HepG2 (cell line): Measurements from ENCODE around the gene PHKG2. TPM values are rescaled to one million over a fixed set of nuclear protein-coding genes. Genes with fewer than 3 reads are reported as not detected.

Source experiments
- ATAC-seq: fragments of 200-7000 bp; cut with Tn5 transposase; 3 replicates; pipeline ENCODE4 v1.9.1; 2020; ENCODE audit warnings: mild to moderate bottlenecking, moderate library complexity
- BruUV-seq: library from RNA; stranded (reverse); fragments of 400-500 nt; replicated peaks from 2 replicates; lab custom pipeline; 2021; lab: Mats Ljungman, UMichigan
- CTCF ChIA-PET: fragments of 300-600 bp; formaldehyde crosslinking; extraction: SDS; loops from one replicate; lab custom pipeline; 2021; ENCODE audit warnings: low total read pairs, inconsistent platforms, low intra/inter-chr PET ratio; lab: Yijun Ruan, JAX
- POLR2A ChIA-PET: fragments of 350-600 bp; sonication (Branson Sonifier 250); formaldehyde crosslinking; loops from one replicate; lab custom pipeline; 2020; ENCODE audit warnings: antibody characterized with exemption, inconsistent platforms; lab: Yijun Ruan, JAX
- DNase-seq: peaks from one replicate; pipeline ENCODE4 v3.0.0-alpha.2; 2015; ENCODE audit warnings: low spot score
- FAIRE-seq: peaks from 3 replicates; lab custom pipeline; 2011; peaks lifted over from hg19 to GRCh38; lab: Jason Lieb, UNC
- H2AFZ ChIP-seq: one replicate; pipeline ENCODE4 v1.6.1; 2011; ENCODE audit warnings: low read length, inconsistent platforms
- H3K27ac ChIP-seq: fragments of 300-600 bp; 3 replicates; pipeline ENCODE4 v1.8.0; 2011; ENCODE audit warnings: mixed run types, mild to moderate bottlenecking, mixed read lengths, low read length, inconsistent platforms; ENCODE audit not compliant: insufficient read depth; ENCODE audit errors: extremely low read length
- H3K27me3 ChIP-seq, 2 experiments: fragments of 200-600 bp in 1 of 2; 2 replicates in 1 of 2; 3 replicates in 1 of 2; pipeline versions ENCODE4 v1.6.0 to v1.8.0; 2011; ENCODE audit warnings: low read length in 2 of 2, mild to moderate bottlenecking in 2 of 2, moderate library complexity in 2 of 2, inconsistent platforms in 1 of 2; ENCODE audit not compliant: insufficient read depth in 2 of 2, control insufficient read depth in 1 of 2
- H3K36me3 ChIP-seq, 2 experiments: fragments of 200-600 bp in 1 of 2; replicated peaks in 1 of 2; 2 replicates in 1 of 2; 3 replicates in 1 of 2; pipeline versions ENCODE4 v1.5.1 to v1.8.0; 2011; ENCODE audit warnings: low read length in 2 of 2, inconsistent platforms in 1 of 2; ENCODE audit not compliant: insufficient read depth in 2 of 2, control insufficient read depth in 1 of 2
- H3K4me1 ChIP-seq: 2 replicates; pipeline ENCODE4 v1.5.1; 2012; ENCODE audit warnings: low read length, inconsistent platforms; ENCODE audit not compliant: insufficient read depth
- H3K4me2 ChIP-seq: 2 replicates; pipeline ENCODE4 v1.6.0; 2011; ENCODE audit warnings: low read depth, low read length, inconsistent platforms
- H3K4me3 ChIP-seq, 3 experiments: fragments of 200-600 bp in 1 of 3; sonication (generic), shearing (Covaris generic) in 1 of 3; replicated peaks in 1 of 3; 2 replicates each; pipeline ENCODE4 v1.5.1; 2011 to 2016; ENCODE audit warnings: low read length in 3 of 3, inconsistent platforms in 2 of 3, low read depth in 2 of 3, mild to moderate bottlenecking in 2 of 3, control low read depth in 1 of 3, mixed read lengths in 1 of 3; ENCODE audit not compliant: insufficient read depth in 1 of 3
- H3K79me2 ChIP-seq: one replicate; pipeline ENCODE4 v1.6.1; 2011; ENCODE audit warnings: low read length, inconsistent platforms; ENCODE audit not compliant: insufficient read depth
- H3K9ac ChIP-seq: 2 replicates; pipeline ENCODE4 v1.6.0; 2011; ENCODE audit warnings: mild to moderate bottlenecking, low read depth, low read length, inconsistent platforms; ENCODE audit not compliant: insufficient read depth
- H3K9me3 ChIP-seq: 2 replicates; pipeline ENCODE4 v1.5.1; 2012; ENCODE audit warnings: mild to moderate bottlenecking, low read length
- H4K20me1 ChIP-seq: 2 replicates; pipeline ENCODE4 v1.6.0; 2011; ENCODE audit warnings: inconsistent platforms, mild to moderate bottlenecking, low read length, moderate library complexity; ENCODE audit not compliant: insufficient read depth
- ZBTB38 ChIP-seq: sonication (generic); formaldehyde crosslinking; IDR thresholded peaks from 2 replicates; pipeline ENCODE4 v1.5.1; 2020; ENCODE audit warnings: mild to moderate bottlenecking, missing genetic modification reagents
- ZNF234 ChIP-seq: sonication (generic); formaldehyde crosslinking; conservative IDR thresholded peaks from 2 replicates; pipeline ENCODE4 v1.5.1; 2020; ENCODE audit warnings: mild to moderate bottlenecking, missing genetic modification reagents
- ZNF598 ChIP-seq: sonication (generic); formaldehyde crosslinking; IDR thresholded peaks from 2 replicates; pipeline ENCODE4 v1.5.1; 2020; ENCODE audit warnings: mild to moderate bottlenecking, missing genetic modification reagents, borderline replicate concordance
- WGBS: methylation state at CpG from one replicate; pipeline ENCODE4 v1.1.6; 2017; ENCODE audit warnings: low lambda C conversion rate; 5-methylcytosine and 5-hydroxymethylcytosine counted together
- in situ Hi-C: cut with HindIII; loops from 2 replicates; pipeline ENCODE4 v1.10.0; 2017; ENCODE audit warnings: low pct_unique_long_range_greater_than_20kb; ENCODE audit not compliant: extremely low pct_ligation_motif_present
- intact Hi-C: fragments of 100-400 bp; cut with micrococcal nuclease; formaldehyde crosslinking; loops from one replicate; pipeline ENCODE4 v1.10.0; 2022; ENCODE audit not compliant: unreplicated experiment
- polyA plus RNA-seq, 8 experiments: library from polyadenylated mRNA; depleted of rRNA in 3 of 8; stranded (reverse) in 7 of 8; unstranded in 1 of 8; fragments of >200 nt; fragmentation: Illumina TruSeq in 4 of 8; extraction: Trizol in 4 of 8; gene quantifications; 2 replicates each; pipeline versions ENCODE4 v1.2.1 to v1.2.3, GENCODE V29; 2011 to 2016; ENCODE audit warnings: low read depth in 4 of 8, missing spikeins in 1 of 8, mixed read lengths in 1 of 8; ENCODE audit not compliant: insufficient read depth in 1 of 8
- total RNA-seq, 5 experiments: library from RNA; depleted of rRNA; stranded (reverse); fragments of >200 nt; fragmentation: Illumina TruSeq; extraction: Trizol; gene quantifications; 2 replicates each; pipeline ENCODE4 v1.2.3, GENCODE V29; 2016; ENCODE audit warnings: low read depth in 1 of 5
- TF ChIP-seq, protein P1 (sequence below): sonication (generic); formaldehyde crosslinking; IDR thresholded peaks from 2 replicates; pipeline ENCODE4 v1.4.0; 2020; ENCODE audit warnings: mild to moderate bottlenecking, missing genetic modification reagents, borderline replicate concordance

The PHKG2 gene
- total and polyA plus RNA-seq, 2 of the 13 experiments (the other 11 are each of a cell fraction or from before 2014, with no cell fraction given): 37.4 to 42.1 TPM

DNA sequence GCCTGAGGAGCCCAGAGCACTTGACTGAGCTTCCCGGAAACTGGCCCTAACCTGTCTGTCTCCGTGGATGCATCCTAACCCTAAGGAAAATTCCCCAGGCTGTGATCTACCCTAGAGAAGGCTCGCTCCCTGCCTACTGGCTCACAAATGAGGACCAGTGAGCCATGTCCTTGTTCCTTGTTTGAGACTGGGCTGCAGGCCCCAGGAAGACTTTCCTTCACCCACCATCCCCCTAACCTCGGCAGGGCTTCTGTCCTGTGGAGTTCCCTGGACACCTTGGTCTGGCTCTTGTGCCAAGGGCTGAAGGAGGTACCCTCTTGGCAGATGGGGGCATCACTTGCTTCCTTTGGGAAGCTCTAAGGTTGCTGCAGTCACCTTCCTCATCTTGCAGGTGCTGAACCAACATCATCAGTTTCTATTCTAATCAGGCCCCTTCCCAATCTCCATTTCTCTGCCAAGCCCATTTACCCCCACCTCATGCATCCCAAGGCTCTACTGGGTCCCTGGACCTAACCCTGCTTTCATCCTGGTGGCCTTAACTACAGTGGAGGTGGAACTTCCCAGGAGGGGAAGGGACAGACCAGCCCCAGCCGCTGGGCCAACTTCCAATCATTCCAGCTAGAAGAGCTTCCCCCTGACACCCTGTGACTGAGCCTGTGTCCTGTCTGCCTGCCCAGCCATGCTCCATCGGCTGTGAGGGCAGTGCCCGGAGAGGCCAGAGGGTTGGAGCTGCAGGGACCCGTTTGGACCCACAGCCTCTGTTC lies 26.3 kb downstream of the PHKG2 start:
- peak; percentile 5 for ATAC-seq

More for the DNA sequence above, 26.3 kb downstream of the PHKG2 start:
- WGBS: 88% methylated on average over 7 of the region's 8 CpGs
- H3K79me2 ChIP-seq: peaks cover 9% of the 10 kb centered on the region
- H3K27ac ChIP-seq: peak overlapping the region; percentile 89
- BruUV-seq: TSS peak; percentile 18
- peaks cover 36% of the 10 kb centered on the region for H3K4me1 ChIP-seq
- DNase-seq: no peak
- H3K4me2 ChIP-seq: peak overlapping the region; percentile 95
- peaks cover 25 to 50% of the 10 kb centered on the region in 2 experiments for H3K36me3 ChIP-seq
- POLR2A ChIA-PET: interaction anchor here (0.5 to 2.2 kb wide), 16 partner anchors 8 to 220 kb away, joined by 3 to 34 read pairs (median 8); partner anchors contain the start of genes FBRS, FBXL19, PHKG2 and SRCAP
- no peaks in the 10 kb centered on the region; a peak in 1 of 5 replicates for H3K27me3 ChIP-seq
- H2AFZ ChIP-seq: no peak overlapping the region
- no peak for FAIRE-seq
- intact Hi-C loops: loop anchor here (1.0 to 5.0 kb wide), 2 partner anchors 26 to 38 kb away; partner anchors contain the start of gene PHKG2
- peak overlapping the region; percentile 63 to 88 (median 75); a peak in 4 of 6 replicates for H3K4me3 ChIP-seq
- H3K9ac ChIP-seq: peak overlapping the region; percentile 92
- H3K9me3 ChIP-seq: no peaks in the 10 kb centered on the region
- CTCF ChIA-PET: no interaction called here
- TF ChIP-seq ZNF234 (CRISPR knock-in tag) (no peak), ZBTB38 (CRISPR knock-in tag) (no peak), ZNF598 (CRISPR knock-in tag) (0 out of 2 replicates have a peak, but pooled peaks have one; percentile 21)
- TF ChIP-seq, protein P1, sequence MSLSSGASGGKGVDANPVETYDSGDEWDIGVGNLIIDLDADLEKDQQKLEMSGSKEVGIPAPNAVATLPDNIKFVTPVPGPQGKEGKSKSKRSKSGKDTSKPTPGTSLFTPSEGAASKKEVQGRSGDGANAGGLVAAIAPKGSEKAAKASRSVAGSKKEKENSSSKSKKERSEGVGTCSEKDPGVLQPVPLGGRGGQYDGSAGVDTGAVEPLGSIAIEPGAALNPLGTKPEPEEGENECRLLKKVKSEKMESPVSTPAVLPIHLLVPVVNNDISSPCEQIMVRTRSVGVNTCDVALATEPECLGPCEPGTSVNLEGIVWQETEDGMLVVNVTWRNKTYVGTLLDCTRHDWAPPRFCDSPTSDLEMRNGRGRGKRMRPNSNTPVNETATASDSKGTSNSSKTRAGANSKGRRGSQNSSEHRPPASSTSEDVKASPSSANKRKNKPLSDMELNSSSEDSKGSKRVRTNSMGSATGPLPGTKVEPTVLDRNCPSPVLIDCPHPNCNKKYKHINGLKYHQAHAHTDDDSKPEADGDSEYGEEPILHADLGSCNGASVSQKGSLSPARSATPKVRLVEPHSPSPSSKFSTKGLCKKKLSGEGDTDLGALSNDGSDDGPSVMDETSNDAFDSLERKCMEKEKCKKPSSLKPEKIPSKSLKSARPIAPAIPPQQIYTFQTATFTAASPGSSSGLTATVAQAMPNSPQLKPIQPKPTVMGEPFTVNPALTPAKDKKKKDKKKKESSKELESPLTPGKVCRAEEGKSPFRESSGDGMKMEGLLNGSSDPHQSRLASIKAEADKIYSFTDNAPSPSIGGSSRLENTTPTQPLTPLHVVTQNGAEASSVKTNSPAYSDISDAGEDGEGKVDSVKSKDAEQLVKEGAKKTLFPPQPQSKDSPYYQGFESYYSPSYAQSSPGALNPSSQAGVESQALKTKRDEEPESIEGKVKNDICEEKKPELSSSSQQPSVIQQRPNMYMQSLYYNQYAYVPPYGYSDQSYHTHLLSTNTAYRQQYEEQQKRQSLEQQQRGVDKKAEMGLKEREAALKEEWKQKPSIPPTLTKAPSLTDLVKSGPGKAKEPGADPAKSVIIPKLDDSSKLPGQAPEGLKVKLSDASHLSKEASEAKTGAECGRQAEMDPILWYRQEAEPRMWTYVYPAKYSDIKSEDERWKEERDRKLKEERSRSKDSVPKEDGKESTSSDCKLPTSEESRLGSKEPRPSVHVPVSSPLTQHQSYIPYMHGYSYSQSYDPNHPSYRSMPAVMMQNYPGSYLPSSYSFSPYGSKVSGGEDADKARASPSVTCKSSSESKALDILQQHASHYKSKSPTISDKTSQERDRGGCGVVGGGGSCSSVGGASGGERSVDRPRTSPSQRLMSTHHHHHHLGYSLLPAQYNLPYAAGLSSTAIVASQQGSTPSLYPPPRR (CRISPR knock-in tag): no peak
- in situ Hi-C loops: no loop called here
- no peaks in the 10 kb centered on the region for H4K20me1 ChIP-seq
